Epithelial cell of proximal tubule (primary cell): ENCODE measurements around the gene CD46. TPM values are rescaled to one million over a fixed set of nuclear protein-coding genes. Genes with fewer than 3 reads are reported as not detected.
A peak's percentile ranks its signal among the peaks of the same experiment; 100 is the strongest.

Experiments used
- DNase-seq: peaks from one replicate; pipeline ENCODE4 v3.0.0-alpha.2; 2011; ENCODE audit warnings: low read depth
- H3K4me3 ChIP-seq: 2 replicates; pipeline ENCODE4 v1.5.1; 2011; ENCODE audit warnings: low read depth, mild to moderate bottlenecking, low read length
- total RNA-seq: library from RNA; depleted of rRNA; stranded (reverse); fragments of >200 nt; gene quantifications from 2 replicates; pipeline ENCODE4 v1.2.3, GENCODE V29; 2015
- TF ChIP-seq, protein P1 (sequence below): conservative IDR thresholded peaks from 2 replicates; pipeline ENCODE4 v1.5.1; 2012; ENCODE audit warnings: low read depth, mild to moderate bottlenecking, low read length

CD46 gene
- total RNA-seq, 1 donor from 2014 or later, result 146 TPM

DNA sequence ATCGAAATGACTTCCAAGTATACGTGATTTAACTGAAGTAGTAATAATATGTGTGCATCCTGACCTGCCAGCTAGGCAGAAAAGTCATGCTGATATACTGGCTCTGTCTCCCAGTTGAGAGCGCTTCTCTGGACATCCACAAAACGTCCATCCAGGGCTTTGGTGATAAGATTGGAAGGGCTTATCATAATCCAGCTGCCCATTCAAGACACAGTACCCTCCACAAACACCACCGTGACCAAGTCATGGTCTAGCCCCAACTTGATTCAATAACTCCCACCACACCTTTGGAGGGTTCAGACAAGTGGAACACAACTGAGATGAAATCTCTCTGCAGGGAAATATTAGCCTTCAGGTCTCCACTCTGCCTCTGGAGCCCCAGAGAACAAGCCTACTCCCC lies 76.2 kb downstream of the CD46 start:
- no peak overlapping the region for H3K4me3 ChIP-seq
- DNase-seq, result no peak

DNA sequence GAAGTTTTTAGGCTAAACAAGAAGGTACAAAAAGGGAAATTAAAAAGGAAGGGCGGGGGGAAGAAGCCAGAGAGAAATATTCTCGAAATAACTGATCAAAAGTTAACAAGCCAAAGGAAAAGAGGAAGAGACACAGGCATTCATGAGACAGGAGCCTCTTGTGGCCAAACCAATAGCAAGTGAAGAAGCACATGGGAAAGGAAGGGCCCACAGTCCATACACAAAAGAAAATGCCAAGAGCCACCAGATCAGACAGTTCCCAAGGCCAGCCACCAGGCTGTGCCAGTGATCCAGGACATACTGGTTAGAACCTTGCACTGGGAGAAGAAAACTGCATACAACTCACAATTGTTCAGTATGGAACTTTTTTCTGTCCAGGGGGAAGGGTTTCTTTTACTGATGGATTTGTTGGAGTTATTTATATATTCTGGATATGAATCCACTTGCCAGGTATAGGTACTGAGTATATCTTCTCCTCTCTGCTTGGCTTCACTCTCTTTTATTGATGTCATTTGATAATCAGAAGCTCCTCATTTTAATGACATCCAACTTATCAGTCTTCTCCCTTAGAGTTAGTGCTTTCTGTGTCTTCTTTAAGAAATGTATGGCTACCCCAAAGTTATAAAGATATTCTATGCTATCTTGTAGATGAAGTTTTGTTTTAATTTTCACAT lies 76.8 kb downstream of the CD46 start:
- TF ChIP-seq, protein P1, sequence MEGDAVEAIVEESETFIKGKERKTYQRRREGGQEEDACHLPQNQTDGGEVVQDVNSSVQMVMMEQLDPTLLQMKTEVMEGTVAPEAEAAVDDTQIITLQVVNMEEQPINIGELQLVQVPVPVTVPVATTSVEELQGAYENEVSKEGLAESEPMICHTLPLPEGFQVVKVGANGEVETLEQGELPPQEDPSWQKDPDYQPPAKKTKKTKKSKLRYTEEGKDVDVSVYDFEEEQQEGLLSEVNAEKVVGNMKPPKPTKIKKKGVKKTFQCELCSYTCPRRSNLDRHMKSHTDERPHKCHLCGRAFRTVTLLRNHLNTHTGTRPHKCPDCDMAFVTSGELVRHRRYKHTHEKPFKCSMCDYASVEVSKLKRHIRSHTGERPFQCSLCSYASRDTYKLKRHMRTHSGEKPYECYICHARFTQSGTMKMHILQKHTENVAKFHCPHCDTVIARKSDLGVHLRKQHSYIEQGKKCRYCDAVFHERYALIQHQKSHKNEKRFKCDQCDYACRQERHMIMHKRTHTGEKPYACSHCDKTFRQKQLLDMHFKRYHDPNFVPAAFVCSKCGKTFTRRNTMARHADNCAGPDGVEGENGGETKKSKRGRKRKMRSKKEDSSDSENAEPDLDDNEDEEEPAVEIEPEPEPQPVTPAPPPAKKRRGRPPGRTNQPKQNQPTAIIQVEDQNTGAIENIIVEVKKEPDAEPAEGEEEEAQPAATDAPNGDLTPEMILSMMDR, result peak; percentile 92
- DNase-seq, result peak; percentile 66

More for the DNA sequence above, 76.2 kb downstream of the CD46 start:
- TF ChIP-seq, protein P1, result no peak

DNA sequence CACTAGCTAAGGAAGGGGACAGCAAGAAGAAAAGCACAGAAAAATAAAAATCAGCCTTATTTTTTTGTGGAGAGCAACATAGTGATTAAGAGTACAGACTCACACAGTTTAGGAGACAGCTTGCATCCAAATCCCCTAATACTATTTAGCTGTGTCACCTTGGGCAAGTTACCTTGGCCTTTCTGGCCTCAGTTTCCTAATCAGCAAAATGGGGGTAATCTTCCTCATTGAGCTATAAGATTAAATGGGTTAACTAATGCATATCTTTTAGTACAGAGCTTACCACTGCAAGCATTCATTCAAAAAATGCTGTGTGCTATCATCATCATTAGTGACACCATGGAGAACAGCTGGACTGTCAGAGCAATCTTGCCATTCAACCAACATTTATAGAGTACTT lies 77.7 kb downstream of the CD46 start:
- TF ChIP-seq, protein P1, result no peak
- no peak for DNase-seq

More for the DNA sequence above, 76.8 kb downstream of the CD46 start:
- no peak overlapping the region for H3K4me3 ChIP-seq

GRCh38 chr1:207830788-207831187 lies 78.9 kb downstream of the CD46 start:
- TF ChIP-seq, protein P1, result no peak
- H3K4me3 ChIP-seq, result no peak overlapping the region
- DNase-seq, result no peak

More for the DNA sequence above, 77.7 kb downstream of the CD46 start:
- no peak overlapping the region for H3K4me3 ChIP-seq

DNA sequence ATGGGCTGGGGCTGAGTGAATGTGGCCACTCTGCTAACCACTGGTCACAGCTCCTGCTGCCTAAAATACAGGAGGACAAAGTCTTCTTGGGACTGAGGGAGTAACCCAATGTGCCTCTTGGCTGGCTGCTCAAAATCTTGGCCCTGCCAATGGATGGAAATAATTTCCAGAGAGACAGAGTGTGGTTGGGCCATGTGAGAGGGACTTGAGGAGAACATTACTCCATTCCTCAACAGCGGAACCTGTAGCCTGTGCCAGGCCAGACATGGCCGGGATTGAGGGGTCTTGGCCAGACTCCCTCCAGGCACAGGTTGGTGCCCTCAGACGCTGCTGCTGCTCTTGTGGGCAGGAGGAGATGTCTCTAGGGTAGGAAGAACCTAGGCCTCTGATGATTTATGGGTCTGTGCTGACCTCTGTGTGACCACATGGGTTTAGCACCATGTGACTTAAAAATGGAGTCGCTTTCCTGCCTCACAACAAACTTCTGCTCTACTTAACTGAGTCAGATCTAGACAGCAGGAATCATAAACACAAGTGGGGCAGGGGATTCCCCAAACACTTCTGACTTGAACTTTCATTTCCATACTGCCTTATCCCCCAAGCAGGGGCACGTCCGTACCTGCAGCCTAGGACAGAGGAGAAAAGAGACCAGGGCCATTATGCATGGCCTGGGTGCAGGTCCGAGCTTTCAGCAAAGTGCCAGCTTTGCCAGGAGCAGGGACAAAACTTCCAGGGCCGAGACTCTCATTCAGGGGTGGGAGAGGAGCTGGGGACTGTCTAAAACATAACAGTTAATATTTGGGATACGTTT lies 79.9 kb downstream of the CD46 start:
- TF ChIP-seq, protein P1, result no peak
- no peak overlapping the region for H3K4me3 ChIP-seq
- no peak for DNase-seq

DNA sequence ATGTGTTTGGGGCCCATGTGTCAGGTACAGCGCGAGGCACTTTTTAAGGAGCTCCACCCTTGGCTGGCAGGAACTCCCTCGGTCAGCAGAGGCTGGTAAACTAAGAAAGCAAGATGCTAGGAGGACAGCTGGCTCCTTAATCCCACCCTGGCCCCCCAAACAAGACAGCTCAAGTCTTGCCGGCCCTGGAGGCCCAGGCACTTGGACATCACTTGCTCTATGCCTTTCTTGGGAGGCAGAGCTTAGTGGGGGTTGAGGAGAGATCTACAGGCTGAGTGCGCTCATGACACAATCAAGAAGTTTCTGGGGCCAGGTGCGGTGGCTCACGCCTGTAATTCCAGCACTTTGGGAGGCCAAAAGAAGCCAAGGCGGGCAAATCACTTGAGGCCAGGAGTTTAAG lies 80.9 kb downstream of the CD46 start:
- no peak overlapping the region for H3K4me3 ChIP-seq
- no peak for DNase-seq
- TF ChIP-seq, protein P1, result no peak

- TF ChIP-seq, protein P1, result no peak
- H3K4me3 ChIP-seq, result no peak overlapping the region
- no peak for DNase-seq
These were observed 81.5 kb downstream of the CD46 start for GRCh38 chr1:207833381-207833780.
